HepG2 (cell line): ENCODE results near the gene MFSD8. TPM values are rescaled to one million over a fixed set of nuclear protein-coding genes. Genes with fewer than 3 reads are reported as not detected.
"Not testable (repeated sequence)": the region's sequence is repeated elsewhere in the genome, so short reads cannot be mapped to it uniquely, and the experiment has no call there.

Experiments
- ATAC-seq: fragments of 200-7000 bp; cut with Tn5 transposase; 3 replicates; pipeline ENCODE4 v1.9.1; 2020; ENCODE audit warnings: mild to moderate bottlenecking, moderate library complexity
- BruUV-seq: library from RNA; stranded (reverse); fragments of 400-500 nt; replicated peaks from 2 replicates; lab custom pipeline; 2021; lab: Mats Ljungman, UMichigan
- CTCF ChIA-PET: fragments of 300-600 bp; formaldehyde crosslinking; extraction: SDS; loops from one replicate; lab custom pipeline; 2021; ENCODE audit warnings: low total read pairs, inconsistent platforms, low intra/inter-chr PET ratio; lab: Yijun Ruan, JAX
- POLR2A ChIA-PET: fragments of 350-600 bp; sonication (Branson Sonifier 250); formaldehyde crosslinking; loops from one replicate; lab custom pipeline; 2020; ENCODE audit warnings: antibody characterized with exemption, inconsistent platforms; lab: Yijun Ruan, JAX
- DNase-seq: peaks from one replicate; pipeline ENCODE4 v3.0.0-alpha.2; 2015; ENCODE audit warnings: low spot score
- FAIRE-seq: peaks from 3 replicates; lab custom pipeline; 2011; peaks lifted over from hg19 to GRCh38; lab: Jason Lieb, UNC
- H2AFZ ChIP-seq: one replicate; pipeline ENCODE4 v1.6.1; 2011; ENCODE audit warnings: low read length, inconsistent platforms
- H3K27ac ChIP-seq: fragments of 300-600 bp; 3 replicates; pipeline ENCODE4 v1.8.0; 2011; ENCODE audit warnings: mixed run types, mild to moderate bottlenecking, mixed read lengths, low read length, inconsistent platforms; ENCODE audit not compliant: insufficient read depth; ENCODE audit errors: extremely low read length
- H3K27me3 ChIP-seq, 2 experiments: fragments of 200-600 bp in 1 of 2; 2 replicates in 1 of 2; 3 replicates in 1 of 2; pipeline versions ENCODE4 v1.6.0 to v1.8.0; 2011; ENCODE audit warnings: low read length in 2 of 2, mild to moderate bottlenecking in 2 of 2, moderate library complexity in 2 of 2, inconsistent platforms in 1 of 2; ENCODE audit not compliant: insufficient read depth in 2 of 2, control insufficient read depth in 1 of 2
- H3K36me3 ChIP-seq, 2 experiments: fragments of 200-600 bp in 1 of 2; replicated peaks in 1 of 2; 2 replicates in 1 of 2; 3 replicates in 1 of 2; pipeline versions ENCODE4 v1.5.1 to v1.8.0; 2011; ENCODE audit warnings: low read length in 2 of 2, inconsistent platforms in 1 of 2; ENCODE audit not compliant: insufficient read depth in 2 of 2, control insufficient read depth in 1 of 2
- H3K4me1 ChIP-seq: 2 replicates; pipeline ENCODE4 v1.5.1; 2012; ENCODE audit warnings: low read length, inconsistent platforms; ENCODE audit not compliant: insufficient read depth
- H3K4me2 ChIP-seq: 2 replicates; pipeline ENCODE4 v1.6.0; 2011; ENCODE audit warnings: low read depth, low read length, inconsistent platforms
- H3K4me3 ChIP-seq, 3 experiments: fragments of 200-600 bp in 1 of 3; sonication (generic), shearing (Covaris generic) in 1 of 3; replicated peaks in 1 of 3; 2 replicates each; pipeline ENCODE4 v1.5.1; 2011 to 2016; ENCODE audit warnings: low read length in 3 of 3, inconsistent platforms in 2 of 3, low read depth in 2 of 3, mild to moderate bottlenecking in 2 of 3, control low read depth in 1 of 3, mixed read lengths in 1 of 3; ENCODE audit not compliant: insufficient read depth in 1 of 3
- H3K79me2 ChIP-seq: one replicate; pipeline ENCODE4 v1.6.1; 2011; ENCODE audit warnings: low read length, inconsistent platforms; ENCODE audit not compliant: insufficient read depth
- H3K9ac ChIP-seq: 2 replicates; pipeline ENCODE4 v1.6.0; 2011; ENCODE audit warnings: mild to moderate bottlenecking, low read depth, low read length, inconsistent platforms; ENCODE audit not compliant: insufficient read depth
- H3K9me3 ChIP-seq: 2 replicates; pipeline ENCODE4 v1.5.1; 2012; ENCODE audit warnings: mild to moderate bottlenecking, low read length
- H4K20me1 ChIP-seq: 2 replicates; pipeline ENCODE4 v1.6.0; 2011; ENCODE audit warnings: inconsistent platforms, mild to moderate bottlenecking, low read length, moderate library complexity; ENCODE audit not compliant: insufficient read depth
- CBFB ChIP-seq: sonication (generic); formaldehyde crosslinking; IDR thresholded peaks from 2 replicates; pipeline ENCODE4 v1.4.0; 2020; ENCODE audit warnings: missing genetic modification reagents
- SAP130 ChIP-seq: IDR thresholded peaks from 2 replicates; pipeline ENCODE4 v1.6.1; 2016; ENCODE audit warnings: low read depth
- SPEN ChIP-seq: sonication (generic); formaldehyde crosslinking; IDR thresholded peaks from 2 replicates; pipeline ENCODE4 v1.5.1; 2020; ENCODE audit warnings: low read depth, mild to moderate bottlenecking, missing genetic modification reagents
- WIZ ChIP-seq: sonication (generic); formaldehyde crosslinking; IDR thresholded peaks from 2 replicates; pipeline ENCODE4 v1.5.1; 2020; ENCODE audit warnings: mild to moderate bottlenecking, missing genetic modification reagents
- ZNF256 ChIP-seq: sonication (generic); formaldehyde crosslinking; conservative IDR thresholded peaks from 2 replicates; pipeline ENCODE4 v1.4.0; 2020; ENCODE audit warnings: missing genetic modification reagents
- ZNF547 ChIP-seq: sonication (generic); formaldehyde crosslinking; IDR thresholded peaks from 2 replicates; pipeline ENCODE4 v1.5.1; 2020; ENCODE audit warnings: mild to moderate bottlenecking, missing genetic modification reagents
- ZNF577 ChIP-seq: sonication (generic); formaldehyde crosslinking; IDR thresholded peaks from 2 replicates; pipeline ENCODE4 v1.4.0; 2020; ENCODE audit warnings: mild to moderate bottlenecking, low read depth, missing genetic modification reagents, borderline replicate concordance
- ZNF776 ChIP-seq: sonication (generic); formaldehyde crosslinking; IDR thresholded peaks from 2 replicates; pipeline ENCODE4 v1.4.0; 2020; ENCODE audit warnings: mild to moderate bottlenecking, missing genetic modification reagents
- ZZZ3 ChIP-seq: sonication (generic); formaldehyde crosslinking; IDR thresholded peaks from 2 replicates; pipeline ENCODE4 v1.4.0; 2020; ENCODE audit warnings: missing genetic modification reagents, mild to moderate bottlenecking, borderline replicate concordance
- WGBS: methylation state at CpG from one replicate; pipeline ENCODE4 v1.1.6; 2017; ENCODE audit warnings: low lambda C conversion rate; 5-methylcytosine and 5-hydroxymethylcytosine counted together
- in situ Hi-C: cut with HindIII; loops from 2 replicates; pipeline ENCODE4 v1.10.0; 2017; ENCODE audit warnings: low pct_unique_long_range_greater_than_20kb; ENCODE audit not compliant: extremely low pct_ligation_motif_present
- intact Hi-C: fragments of 100-400 bp; cut with micrococcal nuclease; formaldehyde crosslinking; loops from one replicate; pipeline ENCODE4 v1.10.0; 2022; ENCODE audit not compliant: unreplicated experiment
- polyA plus RNA-seq, 8 experiments: library from polyadenylated mRNA; depleted of rRNA in 3 of 8; stranded (reverse) in 7 of 8; unstranded in 1 of 8; fragments of >200 nt; fragmentation: Illumina TruSeq in 4 of 8; extraction: Trizol in 4 of 8; gene quantifications; 2 replicates each; pipeline versions ENCODE4 v1.2.1 to v1.2.3, GENCODE V29; 2011 to 2016; ENCODE audit warnings: low read depth in 4 of 8, missing spikeins in 1 of 8, mixed read lengths in 1 of 8; ENCODE audit not compliant: insufficient read depth in 1 of 8
- total RNA-seq, 5 experiments: library from RNA; depleted of rRNA; stranded (reverse); fragments of >200 nt; fragmentation: Illumina TruSeq; extraction: Trizol; gene quantifications; 2 replicates each; pipeline ENCODE4 v1.2.3, GENCODE V29; 2016; ENCODE audit warnings: low read depth in 1 of 5
- TF ChIP-seq, protein P1 (sequence below): sonication (generic); formaldehyde crosslinking; IDR thresholded peaks from 2 replicates; pipeline ENCODE4 v1.4.0; 2020; ENCODE audit warnings: missing genetic modification reagents
- TF ChIP-seq, protein P2 (sequence below): sonication (generic); formaldehyde crosslinking; IDR thresholded peaks from 2 replicates; pipeline ENCODE4 v1.5.0; 2020; ENCODE audit warnings: mild to moderate bottlenecking, missing genetic modification reagents
- TF ChIP-seq, protein P3 (sequence below): sonication (generic); formaldehyde crosslinking; IDR thresholded peaks from 2 replicates; pipeline ENCODE4 v1.5.1; 2020; ENCODE audit warnings: missing genetic modification reagents, mild to moderate bottlenecking, borderline replicate concordance

MFSD8 gene
- total and polyA plus RNA-seq, 2 of the 13 experiments (the other 11 are each of a cell fraction or from before 2014, with no cell fraction given), result 24.8 to 25.5 TPM

DNA sequence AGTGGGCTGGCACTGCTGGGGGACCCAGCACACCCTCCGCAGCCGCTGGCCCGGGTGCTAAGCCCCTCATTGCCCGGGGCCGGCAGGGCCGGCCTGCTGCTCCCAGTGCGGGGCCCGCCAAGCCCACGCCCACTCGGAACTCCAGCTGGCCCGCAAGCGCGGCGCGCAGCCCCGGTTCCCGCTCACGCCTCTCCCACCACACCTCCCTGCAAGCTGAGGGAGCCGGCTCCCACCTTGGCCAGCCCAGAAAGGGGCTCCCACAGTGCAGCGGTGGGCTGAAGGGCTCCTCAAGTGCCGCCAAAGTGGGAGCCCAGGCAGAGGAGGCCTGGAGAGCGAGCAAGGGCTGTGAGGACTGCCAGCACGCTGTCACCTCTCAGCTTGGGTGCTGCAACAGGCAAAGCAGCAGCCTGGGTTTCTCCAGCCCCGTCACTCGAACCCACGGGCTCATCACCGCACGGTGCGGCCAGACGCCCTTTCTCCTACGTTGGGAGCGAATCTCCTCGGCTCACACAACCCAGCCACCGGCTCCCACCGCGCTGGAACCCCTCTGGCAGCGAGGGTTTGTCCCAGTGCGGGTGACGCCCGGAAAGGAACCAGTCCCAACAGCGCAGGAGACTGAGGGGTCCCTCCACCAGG, 429 bp downstream of the MFSD8 start:
- H3K36me3 ChIP-seq, DNase-seq, CTCF ChIA-PET, H3K27me3 ChIP-seq, H4K20me1 ChIP-seq, FAIRE-seq, H2AFZ ChIP-seq, H3K9me3 ChIP-seq: not testable (repeated sequence)
- intact Hi-C loops, result loop anchor here (2.0 to 10.0 kb wide), 3 partner anchors 84 to 320 kb away; partner anchors contain the start of genes HSPA4L, PGRMC2 and PLK4
- peak; percentile 46 for ATAC-seq
- peak overlapping the region; percentile 53 for H3K4me2 ChIP-seq
- H3K4me3 ChIP-seq, result peak overlapping the region; percentile 84 to 99 (median 90)
- POLR2A ChIA-PET, result interaction anchor here (0.6 to 3.0 kb wide), 15 partner anchors 9 to 332 kb away, joined by 3 to 52 read pairs (median 4); partner anchors contain the start of genes LARP1B and PLK4
- BruUV-seq, result TSS peak; percentile 70
- peak overlapping the region; percentile 98 for H3K9ac ChIP-seq
- H3K79me2 ChIP-seq, result peaks cover 51% of the 10 kb centered on the region
- H3K27ac ChIP-seq, result peak overlapping the region; percentile 90
- WGBS, result 0% methylated on average over 1 of the region's 41 CpGs
- H3K4me1 ChIP-seq, result peaks cover 41% of the 10 kb centered on the region
- in situ Hi-C loops, result loop anchor here (10.0 kb wide), 1 partner anchor 90 kb away; no protein-coding TSS in a partner anchor
- TF ChIP-seq, protein P1, sequence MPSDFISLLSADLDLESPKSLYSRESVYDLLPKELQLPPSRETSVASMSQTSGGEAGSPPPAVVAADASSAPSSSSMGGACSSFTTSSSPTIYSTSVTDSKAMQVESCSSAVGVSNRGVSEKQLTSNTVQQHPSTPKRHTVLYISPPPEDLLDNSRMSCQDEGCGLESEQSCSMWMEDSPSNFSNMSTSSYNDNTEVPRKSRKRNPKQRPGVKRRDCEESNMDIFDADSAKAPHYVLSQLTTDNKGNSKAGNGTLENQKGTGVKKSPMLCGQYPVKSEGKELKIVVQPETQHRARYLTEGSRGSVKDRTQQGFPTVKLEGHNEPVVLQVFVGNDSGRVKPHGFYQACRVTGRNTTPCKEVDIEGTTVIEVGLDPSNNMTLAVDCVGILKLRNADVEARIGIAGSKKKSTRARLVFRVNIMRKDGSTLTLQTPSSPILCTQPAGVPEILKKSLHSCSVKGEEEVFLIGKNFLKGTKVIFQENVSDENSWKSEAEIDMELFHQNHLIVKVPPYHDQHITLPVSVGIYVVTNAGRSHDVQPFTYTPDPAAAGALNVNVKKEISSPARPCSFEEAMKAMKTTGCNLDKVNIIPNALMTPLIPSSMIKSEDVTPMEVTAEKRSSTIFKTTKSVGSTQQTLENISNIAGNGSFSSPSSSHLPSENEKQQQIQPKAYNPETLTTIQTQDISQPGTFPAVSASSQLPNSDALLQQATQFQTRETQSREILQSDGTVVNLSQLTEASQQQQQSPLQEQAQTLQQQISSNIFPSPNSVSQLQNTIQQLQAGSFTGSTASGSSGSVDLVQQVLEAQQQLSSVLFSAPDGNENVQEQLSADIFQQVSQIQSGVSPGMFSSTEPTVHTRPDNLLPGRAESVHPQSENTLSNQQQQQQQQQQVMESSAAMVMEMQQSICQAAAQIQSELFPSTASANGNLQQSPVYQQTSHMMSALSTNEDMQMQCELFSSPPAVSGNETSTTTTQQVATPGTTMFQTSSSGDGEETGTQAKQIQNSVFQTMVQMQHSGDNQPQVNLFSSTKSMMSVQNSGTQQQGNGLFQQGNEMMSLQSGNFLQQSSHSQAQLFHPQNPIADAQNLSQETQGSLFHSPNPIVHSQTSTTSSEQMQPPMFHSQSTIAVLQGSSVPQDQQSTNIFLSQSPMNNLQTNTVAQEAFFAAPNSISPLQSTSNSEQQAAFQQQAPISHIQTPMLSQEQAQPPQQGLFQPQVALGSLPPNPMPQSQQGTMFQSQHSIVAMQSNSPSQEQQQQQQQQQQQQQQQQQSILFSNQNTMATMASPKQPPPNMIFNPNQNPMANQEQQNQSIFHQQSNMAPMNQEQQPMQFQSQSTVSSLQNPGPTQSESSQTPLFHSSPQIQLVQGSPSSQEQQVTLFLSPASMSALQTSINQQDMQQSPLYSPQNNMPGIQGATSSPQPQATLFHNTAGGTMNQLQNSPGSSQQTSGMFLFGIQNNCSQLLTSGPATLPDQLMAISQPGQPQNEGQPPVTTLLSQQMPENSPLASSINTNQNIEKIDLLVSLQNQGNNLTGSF (CRISPR knock-in tag), result 0 out of 2 replicates have a peak, but pooled peaks have one; percentile 62
- TF ChIP-seq CBFB (CRISPR knock-in tag) (0 out of 2 replicates have a peak, but pooled peaks have one; percentile 5), ZNF547 (CRISPR knock-in tag) (0 out of 2 replicates have a peak, but pooled peaks have one; percentile 18), ZZZ3 (CRISPR knock-in tag) (0 out of 2 replicates have a peak, but pooled peaks have one; percentile 18), ZNF776 (0 out of 2 replicates have a peak, but pooled peaks have one; percentile 46), SPEN (0 out of 2 replicates have a peak, but pooled peaks have one; percentile 25), ZNF256 (peak; percentile 82; the same call in 1 of the 2 replicates), WIZ (CRISPR knock-in tag) (0 out of 2 replicates have a peak, but pooled peaks have one; percentile 19), SAP130 (CRISPR knock-in tag) (0 out of 2 replicates have a peak, but pooled peaks have one; percentile 5), ZNF577 (CRISPR knock-in tag) (0 out of 2 replicates have a peak, but pooled peaks have one; percentile 32)
- TF ChIP-seq, protein P2, sequence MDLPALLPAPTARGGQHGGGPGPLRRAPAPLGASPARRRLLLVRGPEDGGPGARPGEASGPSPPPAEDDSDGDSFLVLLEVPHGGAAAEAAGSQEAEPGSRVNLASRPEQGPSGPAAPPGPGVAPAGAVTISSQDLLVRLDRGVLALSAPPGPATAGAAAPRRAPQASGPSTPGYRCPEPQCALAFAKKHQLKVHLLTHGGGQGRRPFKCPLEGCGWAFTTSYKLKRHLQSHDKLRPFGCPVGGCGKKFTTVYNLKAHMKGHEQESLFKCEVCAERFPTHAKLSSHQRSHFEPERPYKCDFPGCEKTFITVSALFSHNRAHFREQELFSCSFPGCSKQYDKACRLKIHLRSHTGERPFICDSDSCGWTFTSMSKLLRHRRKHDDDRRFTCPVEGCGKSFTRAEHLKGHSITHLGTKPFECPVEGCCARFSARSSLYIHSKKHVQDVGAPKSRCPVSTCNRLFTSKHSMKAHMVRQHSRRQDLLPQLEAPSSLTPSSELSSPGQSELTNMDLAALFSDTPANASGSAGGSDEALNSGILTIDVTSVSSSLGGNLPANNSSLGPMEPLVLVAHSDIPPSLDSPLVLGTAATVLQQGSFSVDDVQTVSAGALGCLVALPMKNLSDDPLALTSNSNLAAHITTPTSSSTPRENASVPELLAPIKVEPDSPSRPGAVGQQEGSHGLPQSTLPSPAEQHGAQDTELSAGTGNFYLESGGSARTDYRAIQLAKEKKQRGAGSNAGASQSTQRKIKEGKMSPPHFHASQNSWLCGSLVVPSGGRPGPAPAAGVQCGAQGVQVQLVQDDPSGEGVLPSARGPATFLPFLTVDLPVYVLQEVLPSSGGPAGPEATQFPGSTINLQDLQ (CRISPR knock-in tag), result 0 out of 2 replicates have a peak, but pooled peaks have one; percentile 14
- TF ChIP-seq, protein P3, sequence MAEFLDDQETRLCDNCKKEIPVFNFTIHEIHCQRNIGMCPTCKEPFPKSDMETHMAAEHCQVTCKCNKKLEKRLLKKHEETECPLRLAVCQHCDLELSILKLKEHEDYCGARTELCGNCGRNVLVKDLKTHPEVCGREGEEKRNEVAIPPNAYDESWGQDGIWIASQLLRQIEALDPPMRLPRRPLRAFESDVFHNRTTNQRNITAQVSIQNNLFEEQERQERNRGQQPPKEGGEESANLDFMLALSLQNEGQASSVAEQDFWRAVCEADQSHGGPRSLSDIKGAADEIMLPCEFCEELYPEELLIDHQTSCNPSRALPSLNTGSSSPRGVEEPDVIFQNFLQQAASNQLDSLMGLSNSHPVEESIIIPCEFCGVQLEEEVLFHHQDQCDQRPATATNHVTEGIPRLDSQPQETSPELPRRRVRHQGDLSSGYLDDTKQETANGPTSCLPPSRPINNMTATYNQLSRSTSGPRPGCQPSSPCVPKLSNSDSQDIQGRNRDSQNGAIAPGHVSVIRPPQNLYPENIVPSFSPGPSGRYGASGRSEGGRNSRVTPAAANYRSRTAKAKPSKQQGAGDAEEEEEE (CRISPR knock-in tag), result 0 out of 2 replicates have a peak, but pooled peaks have one; percentile 47
